CMK (cell line): ENCODE data around the gene SEC24B.
A peak's percentile ranks its signal among the peaks of the same experiment; 100 is the strongest.

ENCODE experiments used
- DNase-seq: peaks from one replicate; pipeline ENCODE4 v3.0.0-alpha.2; 2010; ENCODE audit warnings: low read depth

Gene SEC24B

DNA sequence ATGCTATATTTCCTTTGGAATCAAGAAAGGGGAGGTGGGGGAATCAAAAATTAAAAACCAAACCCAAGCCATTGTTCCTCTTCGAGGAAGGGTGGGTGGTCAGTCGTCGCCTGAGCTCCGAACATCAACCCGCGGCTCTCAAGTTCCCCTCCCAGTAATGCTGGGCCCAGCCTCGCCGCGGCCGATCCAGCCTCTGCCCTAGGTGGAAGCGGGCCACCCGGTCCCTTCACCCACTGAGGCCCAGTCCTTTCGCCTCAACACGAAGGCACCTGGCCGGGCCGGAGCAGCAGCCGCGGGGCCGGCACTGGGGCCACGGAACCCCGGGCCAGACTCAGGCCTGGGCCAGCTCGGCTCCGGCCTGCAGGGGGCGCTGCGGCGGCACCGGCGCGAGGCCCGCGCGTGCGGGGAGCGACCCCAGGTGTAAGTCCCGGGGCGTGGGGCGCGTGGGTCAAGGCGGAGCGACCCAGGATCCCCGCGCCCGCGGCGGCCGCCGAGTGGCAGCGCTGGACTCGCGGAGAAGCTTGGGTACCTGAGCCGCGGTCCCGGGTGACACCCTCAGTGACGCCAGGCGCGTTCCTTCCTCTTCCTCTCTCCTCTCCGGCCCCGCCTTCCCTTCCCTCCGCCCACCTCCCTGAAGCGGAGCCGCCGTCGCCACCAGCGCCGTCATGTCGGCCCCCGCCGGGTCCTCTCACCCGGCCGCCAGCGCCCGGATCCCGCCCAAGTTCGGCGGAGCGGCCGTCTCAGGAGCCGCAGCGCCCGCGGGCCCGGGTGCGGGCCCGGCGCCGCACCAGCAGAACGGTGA is at the start of gene SEC24B:
TSS of gene SEC24B (plus strand) at position 611 of the 802 bp plus-strand sequence. CDS start at position 666, 55 bp downstream.
- DNase-seq = peak; percentile 64

DNA sequence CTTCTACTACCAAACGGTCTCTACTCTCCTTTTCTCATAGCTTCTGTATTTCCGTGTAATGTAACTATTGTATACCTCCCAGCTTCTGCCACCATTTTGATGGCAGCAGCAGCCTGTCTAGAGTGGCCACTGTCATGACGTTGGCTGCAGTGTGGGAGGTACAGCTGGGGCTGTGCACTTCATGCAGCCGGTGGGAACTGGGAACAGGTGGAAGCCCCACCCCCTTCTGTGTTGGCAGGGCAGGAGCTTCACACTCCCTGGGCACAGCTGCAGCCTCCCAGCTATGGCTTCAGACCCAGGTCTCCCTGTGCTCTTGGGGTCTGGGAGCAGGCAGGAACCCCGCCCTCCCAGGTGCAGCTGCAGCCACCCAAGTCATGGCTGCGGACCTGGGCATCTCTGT is 49.8 kb upstream of the SEC24B start:
- no peak for DNase-seq

DNA sequence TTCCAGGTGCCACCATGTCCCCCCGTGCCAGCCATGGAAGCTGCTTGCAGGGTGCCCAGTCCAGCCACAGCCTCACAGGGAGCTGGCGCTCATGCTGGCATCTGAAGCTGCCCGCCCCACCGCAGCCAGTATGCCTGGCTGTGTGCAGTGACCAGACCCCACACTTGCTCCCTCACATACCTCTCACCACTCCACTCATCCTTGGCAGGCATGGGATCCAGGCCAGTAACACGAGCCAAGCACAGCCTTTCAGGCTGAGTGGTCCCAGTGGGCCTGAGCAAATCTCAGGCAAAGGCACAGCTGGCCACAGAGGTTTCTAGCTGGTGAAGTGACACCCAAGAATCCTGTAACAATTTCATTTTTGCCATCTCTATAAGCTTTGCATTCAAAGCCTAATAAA is 48.4 kb upstream of the SEC24B start:
- DNase-seq = no peak

DNA sequence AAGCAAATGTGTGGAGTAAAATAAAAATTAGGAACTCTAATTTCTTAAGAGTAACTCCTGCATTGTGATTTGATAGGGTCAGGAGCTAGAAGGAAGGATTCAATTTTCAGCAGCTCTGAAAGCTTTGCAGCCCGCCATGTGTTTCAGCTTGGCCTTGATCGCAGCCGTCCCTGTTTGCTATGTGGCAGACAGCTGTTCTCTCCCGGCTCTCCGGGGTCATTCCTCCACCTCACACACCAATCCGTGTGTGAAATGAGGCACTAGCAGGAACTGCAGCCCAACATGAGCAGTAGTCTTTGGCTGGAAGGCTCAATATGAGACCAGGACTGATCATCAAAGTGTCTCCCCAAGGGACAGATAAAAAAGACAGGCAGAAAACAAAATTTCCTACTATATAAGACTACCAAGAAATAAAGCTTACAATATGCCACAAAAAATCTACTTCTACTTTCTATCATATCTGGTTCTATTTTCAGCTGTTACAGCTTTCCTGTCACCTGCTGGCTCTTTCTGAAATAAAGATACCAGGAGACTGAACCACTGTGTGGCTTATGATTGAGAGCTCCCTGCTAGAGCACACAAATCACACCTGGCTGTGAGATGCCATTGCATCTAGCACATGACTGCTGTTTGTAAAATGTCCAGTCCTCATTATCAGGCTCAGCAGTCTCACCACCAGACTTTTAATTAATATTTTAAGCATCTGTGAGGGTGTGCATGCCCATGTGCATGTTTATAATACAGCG is 44.1 kb upstream of the SEC24B start:
- DNase-seq = no peak

DNA sequence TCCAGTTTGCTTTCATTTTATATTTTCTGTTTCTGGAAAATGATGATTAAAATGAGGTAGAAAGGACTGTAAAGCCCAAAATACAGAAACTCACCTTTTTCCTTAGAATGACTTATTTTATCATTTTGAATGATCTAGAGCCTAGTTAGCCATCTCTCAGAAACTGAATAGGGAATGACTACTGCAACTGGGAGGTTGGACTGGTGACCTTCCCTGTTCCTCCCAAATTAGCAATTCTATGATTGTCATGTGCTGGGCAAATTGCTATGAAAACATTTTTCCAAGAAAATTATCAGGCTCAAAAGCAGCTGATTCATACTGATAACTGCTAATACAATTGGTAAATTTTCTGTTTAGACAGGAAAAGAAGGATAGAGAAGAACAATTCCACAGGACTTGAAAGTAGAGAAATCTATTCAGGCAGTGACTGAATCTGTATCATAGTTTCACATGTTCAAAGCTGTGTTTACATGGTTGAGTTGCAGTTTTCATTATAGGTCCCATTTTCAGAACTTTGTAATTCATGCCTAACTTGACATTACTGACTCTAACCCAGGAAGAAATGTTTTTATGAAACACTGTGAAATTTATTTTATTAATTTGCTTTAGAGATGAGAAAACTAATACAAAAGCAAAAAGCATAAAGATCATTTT is 43.4 kb upstream of the SEC24B start:
- DNase-seq = no peak

DNA sequence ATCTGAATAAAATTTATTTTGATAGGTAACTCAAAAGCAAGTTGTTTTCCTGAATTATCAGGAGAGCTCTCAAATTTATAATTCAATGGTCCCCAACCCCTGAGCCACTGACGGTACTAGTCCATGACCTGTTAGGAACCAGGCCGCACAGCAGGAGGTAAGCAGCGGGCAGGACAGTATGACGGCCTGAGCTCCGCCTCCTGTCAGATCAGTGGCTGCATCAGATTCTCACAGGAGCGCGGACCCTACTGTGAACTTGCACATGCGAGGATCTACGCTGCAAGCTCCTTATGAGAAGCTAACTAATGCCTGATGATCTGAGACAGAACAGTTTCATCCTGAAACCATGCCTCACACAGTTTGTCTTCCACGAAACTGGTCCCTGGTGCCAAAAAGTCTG is 37.9 kb upstream of the SEC24B start:
- no peak for DNase-seq

DNA sequence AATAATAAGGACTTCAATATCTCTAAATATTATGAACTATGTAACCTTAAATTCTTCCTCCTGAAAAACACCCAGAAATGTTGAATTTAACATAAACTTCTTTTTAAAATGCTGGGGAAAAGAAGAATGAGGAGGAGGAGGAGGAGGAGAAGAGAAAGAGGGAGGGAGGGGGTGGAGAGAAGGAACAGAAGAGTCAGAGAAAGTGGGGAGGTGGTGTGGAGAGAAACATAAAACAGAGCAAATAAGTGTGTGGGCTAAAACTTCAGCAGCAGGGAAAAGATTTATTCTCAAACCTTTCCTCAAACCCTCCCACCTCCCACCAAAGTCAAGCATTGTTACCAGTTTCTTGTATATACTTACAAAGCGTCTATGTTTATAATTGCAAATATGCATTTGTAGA is 34.7 kb upstream of the SEC24B start:
- DNase-seq = no peak

DNA sequence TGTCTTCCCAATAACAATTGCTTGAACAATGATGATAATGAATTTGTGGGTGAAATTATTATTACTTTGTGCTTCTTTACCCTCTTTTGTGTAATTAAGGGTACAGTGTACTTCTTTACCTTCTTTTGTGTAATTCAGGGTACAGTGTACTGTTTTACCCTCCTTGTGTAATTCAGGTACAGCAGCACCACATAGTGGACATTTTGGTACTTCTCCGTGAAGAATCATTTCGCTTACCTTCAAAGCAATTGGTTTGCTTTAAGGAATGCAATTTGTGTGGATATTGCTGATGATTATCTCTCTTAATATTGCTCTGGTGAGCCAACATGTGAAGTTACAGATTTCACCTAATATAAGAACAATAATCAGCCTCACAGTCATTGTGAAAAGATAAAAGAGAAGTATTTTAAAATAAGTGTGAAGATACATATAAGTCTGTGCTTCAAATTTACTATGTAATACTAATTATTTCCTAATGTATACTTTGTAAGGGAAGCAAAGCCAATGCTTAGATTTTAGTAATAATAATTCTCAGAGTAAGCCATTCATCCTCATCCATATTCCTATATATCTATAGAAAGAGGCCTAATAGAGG is 27.2 kb upstream of the SEC24B start:
- peak; percentile 15 for DNase-seq

DNA sequence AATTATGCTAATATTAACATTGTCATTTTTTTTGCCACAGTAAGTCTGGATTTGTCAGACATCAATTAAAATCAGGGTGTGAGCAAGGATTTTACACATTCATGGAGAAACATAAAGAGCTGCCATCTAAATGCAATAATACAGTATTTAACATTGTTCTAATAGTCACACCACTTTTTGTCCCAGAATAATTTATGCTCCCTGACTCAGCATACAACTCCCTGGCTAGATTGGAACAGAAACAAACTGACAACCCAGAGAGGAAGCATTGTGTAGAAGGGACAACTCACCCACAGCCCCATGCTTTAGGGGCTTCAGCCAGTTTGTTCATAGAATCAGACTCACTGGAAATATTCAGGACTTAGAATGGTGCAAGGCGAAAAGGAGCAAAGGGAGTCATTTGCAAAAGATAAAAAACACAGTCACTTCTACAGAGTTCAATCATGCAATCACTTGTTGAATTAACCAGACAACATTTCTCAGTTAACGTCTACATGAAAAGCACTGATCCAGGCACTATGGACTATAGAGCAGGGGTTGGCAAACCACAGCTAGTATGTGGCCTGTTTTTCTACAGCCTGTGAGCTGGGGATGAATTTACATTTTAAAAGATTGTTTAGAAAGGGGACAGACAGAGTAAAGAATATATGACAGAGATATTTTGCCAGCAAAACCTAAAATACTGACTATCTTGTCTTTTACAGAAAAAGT is 26.4 kb upstream of the SEC24B start:
- no peak for DNase-seq

DNA sequence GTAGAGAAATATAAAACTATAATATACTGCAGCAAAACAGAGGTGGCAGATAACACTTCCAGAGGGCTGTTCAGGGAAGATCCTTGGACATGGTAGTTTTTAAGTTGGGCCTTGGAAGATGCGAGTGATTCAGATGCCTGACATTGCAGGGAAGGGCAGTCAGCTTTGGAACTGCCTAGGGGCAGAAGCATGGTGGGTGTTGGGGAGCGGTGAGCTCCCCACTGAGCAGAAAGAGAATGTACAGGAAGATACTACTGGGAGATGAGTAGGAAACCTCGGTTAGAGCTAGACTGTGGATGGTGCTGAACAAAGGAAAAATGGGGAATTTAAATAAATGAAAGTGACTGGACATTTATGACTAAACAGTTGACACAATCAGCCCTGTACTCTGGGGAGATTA is 24.9 kb upstream of the SEC24B start:
- no peak for DNase-seq

DNA sequence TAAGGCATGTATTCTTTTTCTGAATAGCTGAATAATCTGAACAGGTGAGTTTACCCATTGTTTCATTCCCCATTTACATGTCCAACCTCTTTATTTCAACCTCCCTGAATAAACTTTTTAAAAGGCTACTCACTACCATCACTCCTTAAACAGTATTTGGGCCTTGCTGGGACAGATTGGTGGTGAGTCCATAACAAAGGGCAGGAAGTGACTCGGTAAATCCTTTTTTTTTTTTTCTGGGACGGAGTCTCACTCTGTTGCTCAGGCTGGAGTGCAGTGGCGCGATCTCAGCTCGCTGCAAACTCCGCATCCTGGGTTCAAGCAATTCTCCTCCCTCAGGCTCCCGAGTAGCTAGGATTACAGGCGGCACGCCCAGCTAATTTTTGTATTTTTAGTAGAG is 23.4 kb upstream of the SEC24B start:
- no peak for DNase-seq

DNA sequence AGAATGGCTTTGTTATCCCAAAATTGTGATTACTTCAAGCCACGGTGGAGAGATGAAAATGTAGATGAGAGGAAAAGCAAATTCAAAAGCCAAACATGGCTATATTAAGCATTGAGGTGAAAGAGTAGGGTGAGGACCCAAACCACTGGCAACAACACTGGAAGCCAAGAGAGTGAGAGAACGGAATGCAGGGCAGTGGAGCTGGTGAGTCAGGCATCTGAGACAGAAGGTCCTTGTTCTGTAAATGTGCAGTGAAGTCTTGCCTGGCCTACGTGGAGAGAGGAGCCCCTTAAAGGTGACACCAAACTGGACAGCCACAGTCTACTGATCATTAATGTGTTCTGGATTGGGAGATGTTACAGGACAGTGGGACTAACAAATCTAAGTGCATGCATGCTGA is 22.8 kb upstream of the SEC24B start:
- DNase-seq = no peak

DNA sequence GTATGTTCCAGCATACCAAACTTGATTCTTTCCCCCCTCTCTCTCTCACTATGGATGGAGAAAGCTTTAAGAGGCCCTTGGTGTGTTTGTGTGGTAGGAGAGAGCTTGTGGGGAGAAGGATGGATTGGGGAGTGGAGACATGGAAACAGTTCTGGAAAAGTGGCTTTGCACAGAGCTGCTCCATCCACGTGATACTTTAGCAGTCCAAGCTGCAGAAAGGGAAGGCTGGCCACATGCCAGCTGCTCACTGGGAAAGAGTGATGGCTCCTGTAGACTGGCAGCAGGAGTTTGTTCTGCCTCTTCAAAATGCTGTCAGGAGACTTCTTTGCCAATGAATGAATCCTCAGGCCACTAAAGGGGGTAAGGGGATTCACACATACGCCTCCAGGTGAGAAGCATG is 21.7 kb upstream of the SEC24B start:
- DNase-seq = no peak

DNA sequence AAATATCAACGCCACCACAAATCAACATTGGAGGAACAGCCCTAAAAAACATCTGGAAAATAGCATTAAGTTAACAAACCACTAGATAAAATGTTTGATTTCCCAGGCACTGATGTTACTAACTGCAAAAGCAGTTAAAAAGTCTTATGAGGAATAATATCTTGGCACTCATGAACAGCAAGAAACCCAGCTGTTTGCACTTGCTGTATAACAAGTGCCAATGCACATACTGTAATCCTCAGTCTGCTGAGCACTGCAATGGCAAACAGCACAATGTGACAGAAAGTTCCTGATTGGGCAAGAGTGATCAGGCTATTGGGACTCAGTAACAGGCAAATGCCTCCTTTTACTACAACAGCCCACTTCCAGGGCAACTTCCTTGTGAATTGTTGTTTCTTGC is 20.8 kb upstream of the SEC24B start:
- DNase-seq = no peak

DNA sequence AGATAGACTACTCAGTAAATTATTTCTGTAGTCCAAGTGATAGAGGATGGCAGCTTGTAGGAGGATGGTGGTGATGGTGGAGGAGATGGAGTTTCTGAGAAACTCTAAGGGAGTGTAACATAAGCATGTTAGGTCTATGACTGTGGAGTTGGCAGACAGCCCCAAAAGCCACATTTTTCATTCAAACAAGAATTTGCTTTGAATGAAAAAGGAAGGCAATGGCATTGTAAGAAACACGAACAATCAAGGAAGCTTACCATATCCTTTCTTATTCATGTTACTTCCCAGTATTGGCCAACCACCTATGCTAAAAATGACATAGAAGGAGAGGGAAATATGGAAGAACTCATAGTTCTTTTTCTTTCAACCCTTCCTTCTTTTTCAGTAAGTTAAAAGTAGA is 18.7 kb upstream of the SEC24B start:
- DNase-seq = no peak

DNA sequence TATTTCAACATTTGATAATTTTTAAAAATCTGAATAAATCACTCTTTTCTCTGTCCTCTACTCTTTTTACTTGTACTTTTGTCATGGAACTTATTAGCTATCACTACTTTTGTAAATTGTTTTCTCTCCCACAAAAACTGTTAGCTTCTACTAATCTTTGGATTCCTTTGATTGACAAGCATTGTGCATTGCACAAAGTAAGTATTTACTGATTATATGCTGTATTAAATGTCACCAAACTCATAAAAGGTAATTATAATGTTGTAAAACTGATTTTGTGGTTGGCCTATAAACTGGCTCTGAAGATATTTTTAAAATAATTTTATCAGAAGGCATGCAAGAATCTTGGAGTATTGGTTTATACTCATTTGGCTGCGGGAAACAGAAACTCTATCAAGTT is 15.0 kb upstream of the SEC24B start:
- DNase-seq = no peak

DNA sequence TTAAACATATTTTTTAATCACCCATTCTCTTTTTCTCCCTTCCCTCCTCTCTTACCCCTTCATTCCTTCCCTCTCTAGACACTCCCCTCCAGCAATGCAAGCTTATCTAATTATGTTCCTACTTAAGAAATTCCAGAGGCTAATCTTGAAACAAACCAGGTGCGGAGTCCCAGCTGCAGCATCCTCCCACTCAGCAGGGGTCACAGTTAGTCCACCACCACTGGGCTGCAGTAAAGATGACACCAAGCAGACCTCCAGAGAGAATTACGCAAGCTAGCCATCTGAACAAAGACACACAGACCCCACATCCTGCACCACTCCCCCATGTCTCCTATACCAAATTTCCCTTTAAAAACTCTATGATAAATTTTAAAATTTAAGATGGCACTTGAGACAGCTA is 13.9 kb upstream of the SEC24B start:
- no peak for DNase-seq

DNA sequence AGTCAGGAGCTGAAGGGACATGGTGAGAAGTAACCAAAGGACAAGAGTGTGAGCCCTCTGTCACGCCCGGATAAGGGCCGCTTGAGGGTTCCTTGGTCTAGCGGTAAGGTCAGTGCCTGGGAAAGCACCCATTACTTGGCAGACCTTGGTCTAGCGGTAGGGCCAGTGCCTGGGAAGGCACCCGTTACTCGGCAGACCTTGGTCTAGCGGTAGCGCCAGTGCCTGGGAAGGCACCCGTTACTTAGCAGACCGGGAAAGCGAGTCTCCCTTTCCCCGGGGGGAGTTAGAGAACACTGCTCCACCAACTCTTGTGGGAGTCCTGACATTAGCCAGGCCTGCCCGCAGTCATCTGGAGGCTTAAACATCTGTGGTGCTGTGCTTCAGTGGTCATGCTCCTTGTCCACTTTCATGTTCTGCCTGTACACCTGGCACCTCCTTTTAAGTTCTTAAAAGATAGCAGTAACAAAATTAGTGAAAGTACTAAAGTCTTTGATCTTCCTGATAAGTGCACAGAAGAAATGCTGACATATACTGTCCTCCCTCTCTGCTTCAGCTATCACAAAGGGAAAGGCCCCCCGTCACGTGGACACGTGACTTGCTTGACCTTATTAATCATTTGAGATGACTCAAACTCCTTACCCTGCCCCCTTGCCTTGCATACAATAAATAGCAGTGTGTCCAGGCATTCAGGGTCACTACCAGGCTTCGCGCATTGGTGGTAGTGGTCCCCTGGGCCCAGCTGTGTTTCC is 9.3 kb upstream of the SEC24B start:
- no peak for DNase-seq

DNA sequence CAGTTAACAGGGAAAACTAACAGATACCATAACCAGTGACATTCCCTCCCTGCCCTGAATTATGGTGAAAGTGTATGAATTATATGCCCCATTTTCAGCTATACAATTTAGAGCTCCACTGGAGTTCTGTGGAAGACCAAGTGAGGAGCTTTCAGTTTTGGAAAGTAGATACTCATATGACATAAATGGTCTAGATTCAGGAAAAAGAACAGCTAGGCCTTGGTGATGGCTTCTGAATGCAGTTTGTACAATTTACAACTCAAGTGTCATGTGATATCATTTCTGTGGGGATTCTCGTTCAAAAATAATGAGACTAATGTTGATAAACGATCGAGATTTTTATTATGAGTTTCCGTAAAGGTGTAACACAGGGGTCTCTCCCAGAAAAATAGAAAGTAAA is 8.2 kb upstream of the SEC24B start:
- DNase-seq = no peak

DNA sequence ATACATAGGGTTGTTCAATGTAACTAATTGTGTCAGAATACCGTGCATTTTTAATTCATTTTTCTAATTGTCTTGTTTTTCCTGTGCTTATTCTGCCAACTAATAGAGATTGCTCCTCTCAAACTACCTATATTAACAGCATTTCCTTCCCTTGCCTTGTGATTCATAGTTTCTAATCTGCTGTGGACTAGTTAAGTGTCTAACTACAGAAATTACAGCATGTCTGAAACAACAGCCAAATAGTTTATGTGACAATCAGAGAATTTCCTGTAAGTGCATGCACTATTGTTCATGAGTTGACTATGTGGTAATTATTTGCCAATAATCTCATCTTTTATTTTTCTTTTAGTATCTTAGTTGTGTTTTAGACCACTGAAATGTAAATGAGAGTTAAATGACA is 4.1 kb upstream of the SEC24B start:
- DNase-seq = no peak

DNA sequence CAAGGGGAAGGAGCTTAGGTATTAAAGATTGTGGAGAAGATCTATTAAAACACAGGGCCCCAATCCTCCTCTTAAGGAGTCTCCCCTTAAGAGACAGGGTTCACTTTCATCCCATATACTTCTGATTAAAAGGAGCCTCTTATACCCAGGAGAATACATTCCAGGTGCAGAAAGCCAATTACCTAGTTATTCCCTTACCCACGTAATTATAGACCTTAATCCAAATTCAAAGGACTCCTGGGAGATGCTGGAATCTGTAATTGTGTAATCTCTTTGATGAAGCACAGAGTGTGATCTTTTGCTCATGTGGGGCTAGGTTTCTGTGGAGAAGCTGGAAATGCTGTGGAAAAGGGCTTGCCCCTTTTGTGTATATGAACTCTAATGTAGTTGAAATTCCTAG is 1.4 kb upstream of the SEC24B start:
- DNase-seq = no peak
